Measurements from ENCODE around the gene B4GALT1.

Gene B4GALT1

GRCh38 chr9:33123407-33124031 is 43.6 kb downstream of the B4GALT1 start:
- H3K4me3 ChIP-seq (ENCODE audit: low read length) = no peak overlapping the region
- no peak for DNase-seq (ENCODE audit: low read depth)
- TF ChIP-seq, protein P1, sequence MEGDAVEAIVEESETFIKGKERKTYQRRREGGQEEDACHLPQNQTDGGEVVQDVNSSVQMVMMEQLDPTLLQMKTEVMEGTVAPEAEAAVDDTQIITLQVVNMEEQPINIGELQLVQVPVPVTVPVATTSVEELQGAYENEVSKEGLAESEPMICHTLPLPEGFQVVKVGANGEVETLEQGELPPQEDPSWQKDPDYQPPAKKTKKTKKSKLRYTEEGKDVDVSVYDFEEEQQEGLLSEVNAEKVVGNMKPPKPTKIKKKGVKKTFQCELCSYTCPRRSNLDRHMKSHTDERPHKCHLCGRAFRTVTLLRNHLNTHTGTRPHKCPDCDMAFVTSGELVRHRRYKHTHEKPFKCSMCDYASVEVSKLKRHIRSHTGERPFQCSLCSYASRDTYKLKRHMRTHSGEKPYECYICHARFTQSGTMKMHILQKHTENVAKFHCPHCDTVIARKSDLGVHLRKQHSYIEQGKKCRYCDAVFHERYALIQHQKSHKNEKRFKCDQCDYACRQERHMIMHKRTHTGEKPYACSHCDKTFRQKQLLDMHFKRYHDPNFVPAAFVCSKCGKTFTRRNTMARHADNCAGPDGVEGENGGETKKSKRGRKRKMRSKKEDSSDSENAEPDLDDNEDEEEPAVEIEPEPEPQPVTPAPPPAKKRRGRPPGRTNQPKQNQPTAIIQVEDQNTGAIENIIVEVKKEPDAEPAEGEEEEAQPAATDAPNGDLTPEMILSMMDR (IDR thresholded peaks at IDR 0.05; ENCODE audit: insufficient read depth, low read depth, low read length, missing control alignments) = no peak

DNA sequence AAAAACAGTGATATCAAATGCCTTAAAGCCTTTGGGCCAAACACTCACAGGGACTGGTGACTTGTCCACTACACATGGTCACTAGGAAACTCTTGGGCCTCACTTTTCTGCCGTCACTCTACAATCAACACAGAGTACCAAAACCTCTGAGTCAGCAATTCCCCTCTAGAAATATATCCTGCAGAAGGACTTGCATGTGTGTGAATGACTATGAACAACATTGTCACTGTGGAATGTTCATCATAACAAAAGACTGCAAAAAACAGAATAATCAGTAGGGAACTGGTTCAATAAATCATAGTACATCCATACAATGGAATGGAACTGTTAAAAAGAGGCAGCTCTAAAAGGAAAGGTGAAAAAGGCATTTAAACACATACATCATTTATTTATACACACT is 46.5 kb downstream of the B4GALT1 start:
- H3K4me3 ChIP-seq (ENCODE audit: low read length) = no peak overlapping the region
- TF ChIP-seq, protein P1 (IDR thresholded peaks at IDR 0.05; ENCODE audit: insufficient read depth, low read depth, low read length, missing control alignments) = no peak
- DNase-seq (ENCODE audit: low read depth) = no peak

- TF ChIP-seq, protein P1 (IDR thresholded peaks at IDR 0.05; ENCODE audit: insufficient read depth, low read depth, low read length, missing control alignments) = no peak
- no peak for DNase-seq (ENCODE audit: low read depth)
- no peak overlapping the region for H3K4me3 ChIP-seq (ENCODE audit: low read length)
These were observed 49.3 kb downstream of the B4GALT1 start for GRCh38 chr9:33117796-33118195.

DNA sequence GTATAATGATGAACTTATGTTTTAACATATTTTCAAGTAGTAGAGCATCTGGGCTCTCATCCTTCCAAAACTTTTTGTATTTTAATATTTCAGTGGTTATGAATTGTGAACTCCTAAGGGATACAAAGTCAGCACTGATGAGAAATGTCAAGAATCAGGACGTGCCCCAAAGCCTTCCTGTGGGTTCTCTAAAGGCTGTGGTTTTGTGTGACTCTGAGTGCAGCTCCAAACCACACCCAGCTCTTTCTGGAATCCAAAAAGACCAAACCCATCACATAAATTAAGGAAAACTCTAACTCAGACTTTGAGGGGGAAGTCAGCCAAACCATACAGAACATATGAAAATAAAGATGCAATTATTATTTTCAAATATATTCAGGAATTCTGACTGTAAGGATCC is 49.8 kb downstream of the B4GALT1 start:
- H3K4me3 ChIP-seq (ENCODE audit: low read length) = no peak overlapping the region
- TF ChIP-seq, protein P1 (IDR thresholded peaks at IDR 0.05; ENCODE audit: insufficient read depth, low read depth, low read length, missing control alignments) = no peak
- DNase-seq (ENCODE audit: low read depth) = no peak

DNA sequence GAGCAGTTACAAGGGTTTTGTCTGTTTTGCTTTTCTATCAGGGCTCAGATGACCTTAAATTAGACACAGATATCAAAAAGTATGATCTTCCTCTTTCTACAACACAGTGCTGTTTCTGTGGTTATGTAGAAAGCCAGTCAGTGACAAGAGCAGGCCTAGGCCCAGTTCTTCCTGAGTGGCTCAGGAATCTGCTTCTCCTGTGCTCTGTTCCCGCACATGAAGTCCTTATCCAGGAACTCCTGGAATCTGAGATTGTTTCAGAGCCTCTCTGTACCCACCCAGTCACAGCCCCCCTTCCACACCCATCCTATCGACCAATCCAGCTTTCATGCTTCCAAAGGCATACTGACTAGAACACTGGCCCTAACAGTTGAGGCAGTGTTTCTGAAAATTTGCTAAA is 50.3 kb downstream of the B4GALT1 start:
- no peak for DNase-seq (ENCODE audit: low read depth)
- TF ChIP-seq, protein P1 (IDR thresholded peaks at IDR 0.05; ENCODE audit: insufficient read depth, low read depth, low read length, missing control alignments) = no peak
- no peak overlapping the region for H3K4me3 ChIP-seq (ENCODE audit: low read length)

DNA sequence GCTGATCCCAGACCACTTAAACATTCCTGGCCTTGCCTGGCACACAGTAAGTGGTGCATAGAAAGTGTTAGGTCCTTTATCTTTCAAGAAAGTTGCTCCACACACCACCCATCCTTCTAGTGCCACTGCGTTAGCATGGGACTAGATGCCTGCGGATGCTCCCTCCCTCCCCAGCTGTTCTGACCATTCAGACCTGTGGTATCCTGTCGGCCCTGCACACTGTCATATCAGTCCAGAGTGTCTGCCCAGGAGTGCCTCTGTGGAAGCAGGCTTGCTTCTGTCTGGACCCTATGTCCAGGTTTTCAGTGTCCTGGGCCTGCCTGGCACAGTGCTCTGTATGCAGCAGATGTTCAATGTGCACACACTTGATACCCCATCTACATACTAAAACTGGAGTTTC is 52.4 kb downstream of the B4GALT1 start:
- DNase-seq (ENCODE audit: low read depth) = no peak
- no peak overlapping the region for H3K4me3 ChIP-seq (ENCODE audit: low read length)
- TF ChIP-seq, protein P1 (IDR thresholded peaks at IDR 0.05; ENCODE audit: insufficient read depth, low read depth, low read length, missing control alignments) = no peak
